KG1 (cell line): Measurements from ENCODE around the gene MSX2.

Experiments
- DNase-seq: peaks from one replicate; lab custom pipeline; 2025; lab: John Stamatoyannopoulos, UW

Gene MSX2

DNA sequence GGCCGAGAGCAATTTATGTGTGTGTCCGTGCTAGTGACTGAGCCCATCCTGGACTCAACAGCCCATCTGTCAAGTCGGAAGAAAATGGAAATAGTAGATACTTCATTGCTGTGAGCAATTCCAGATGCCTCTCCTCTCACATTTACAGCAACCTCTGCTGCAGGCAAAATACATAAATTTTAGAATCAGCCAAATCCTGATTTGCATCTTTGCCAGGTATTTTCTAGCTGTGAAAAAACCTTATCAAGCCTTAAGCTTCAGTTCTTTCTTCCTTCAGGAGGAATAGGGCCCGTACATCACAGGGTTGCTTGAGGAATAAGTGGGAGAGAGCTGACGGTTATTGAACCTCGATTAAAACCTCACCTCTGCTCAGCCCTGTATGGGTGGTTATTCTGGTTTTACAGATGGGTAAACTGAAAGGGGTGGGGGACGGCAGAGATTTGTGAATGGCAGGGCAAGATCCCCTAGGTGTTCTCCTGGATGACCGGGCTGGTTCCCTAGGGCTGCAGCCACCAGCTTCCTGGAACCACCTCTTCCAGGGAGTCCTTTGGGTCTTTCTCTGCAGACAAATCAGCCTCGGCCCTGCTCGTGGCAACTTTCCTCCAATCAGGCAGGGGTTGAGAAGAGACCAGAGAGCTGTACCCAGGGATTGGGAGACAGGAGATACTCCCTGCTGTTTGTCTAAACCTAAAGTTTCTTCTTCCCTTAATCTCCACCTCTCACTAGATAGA is 5.3 kb upstream of the MSX2 start:
- no peak for DNase-seq

DNA sequence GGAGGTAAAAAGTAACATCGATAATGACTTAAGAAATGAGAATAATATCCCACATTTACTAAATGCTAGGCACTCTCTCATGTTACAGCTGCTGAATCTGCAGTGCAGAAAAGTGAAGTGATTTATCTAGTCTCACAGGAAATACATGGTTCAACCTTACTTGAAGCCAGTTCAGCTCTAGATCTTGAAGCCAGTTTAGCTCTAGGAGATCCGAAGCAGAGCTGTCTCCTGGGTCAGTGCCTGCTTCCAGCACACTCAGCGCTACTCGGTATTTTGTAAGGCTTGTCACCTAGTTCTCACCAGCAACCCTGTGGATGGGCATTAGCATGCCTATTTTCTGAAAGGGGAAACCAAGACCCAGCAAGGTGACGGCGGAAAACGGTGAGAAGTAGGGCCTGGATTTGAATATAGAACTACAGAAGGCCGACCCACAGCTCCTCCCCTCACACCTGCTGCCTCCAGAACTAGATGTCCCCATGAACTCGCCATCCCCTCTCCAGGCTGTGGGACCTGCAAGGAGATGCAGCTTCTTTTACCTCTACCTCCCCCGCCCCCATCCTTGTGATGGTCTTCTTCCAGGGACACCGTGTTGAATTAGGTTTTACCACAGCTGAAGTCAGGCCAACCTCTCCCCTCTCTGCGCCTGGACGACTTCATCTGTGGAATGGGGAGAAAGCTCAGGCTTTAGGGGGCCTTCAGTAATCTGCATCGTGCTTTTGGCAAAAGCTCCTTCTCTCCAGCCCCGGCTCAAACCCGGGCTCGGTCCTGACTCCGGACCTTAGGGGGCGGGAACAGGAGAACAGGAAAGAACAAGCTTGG is 4.4 kb upstream of the MSX2 start:
- DNase-seq, result no peak

DNA sequence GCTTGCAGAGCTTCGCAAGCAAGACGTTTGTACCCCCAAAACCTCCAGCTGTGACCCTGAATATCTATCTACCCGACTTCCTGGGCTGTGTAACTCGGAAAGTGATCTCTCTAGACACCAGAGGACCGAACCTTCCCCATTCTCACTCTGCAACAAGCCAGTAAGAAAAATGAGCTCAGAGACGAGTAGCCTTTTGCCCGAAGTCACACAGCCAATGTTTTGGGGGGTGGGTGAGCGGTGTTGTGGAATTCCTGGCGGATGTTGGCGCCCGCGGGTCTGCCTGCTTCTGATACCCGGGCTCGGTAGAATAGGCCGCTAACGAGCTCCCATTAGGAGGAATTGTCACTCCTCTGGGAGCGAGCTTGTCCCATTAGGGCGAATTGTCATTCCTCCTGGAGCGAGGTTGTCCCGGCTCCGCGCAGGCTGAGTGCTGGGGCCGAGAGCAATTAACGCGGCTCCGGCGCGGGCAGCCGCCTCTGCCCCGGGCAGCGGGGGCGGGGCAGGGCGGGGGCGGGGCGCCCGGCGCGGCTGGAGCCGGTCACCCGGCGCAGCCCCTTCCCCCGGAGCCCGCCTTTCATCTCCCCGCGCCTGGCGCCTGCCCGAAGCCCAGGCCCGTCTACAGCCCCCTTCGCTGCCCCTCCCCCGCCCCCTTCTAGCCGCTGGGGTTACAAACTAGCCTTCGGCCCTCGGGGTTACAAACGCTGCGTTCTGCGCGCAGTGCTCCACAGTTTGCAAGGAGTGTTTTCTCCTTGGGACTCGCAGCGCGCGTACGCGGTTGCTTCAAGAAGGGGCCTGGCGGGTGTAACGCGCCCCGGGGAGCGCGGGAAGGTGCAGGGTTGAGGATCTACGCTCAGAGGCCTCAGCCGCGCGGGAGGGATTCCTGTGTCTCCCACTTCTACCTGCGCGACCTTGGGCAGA is 3.5 kb upstream of the MSX2 start:
- no peak for DNase-seq

GRCh38 chr5:174721530-174722432 is 2.6 kb upstream of the MSX2 start:
- no peak for DNase-seq

- no peak for DNase-seq
Measured at GRCh38 chr5:174722500-174722899, 1.9 kb upstream of the MSX2 start.

- no peak for DNase-seq
Measured at GRCh38 chr5:174723315-174723978, 935 bp upstream of the MSX2 start.

DNA sequence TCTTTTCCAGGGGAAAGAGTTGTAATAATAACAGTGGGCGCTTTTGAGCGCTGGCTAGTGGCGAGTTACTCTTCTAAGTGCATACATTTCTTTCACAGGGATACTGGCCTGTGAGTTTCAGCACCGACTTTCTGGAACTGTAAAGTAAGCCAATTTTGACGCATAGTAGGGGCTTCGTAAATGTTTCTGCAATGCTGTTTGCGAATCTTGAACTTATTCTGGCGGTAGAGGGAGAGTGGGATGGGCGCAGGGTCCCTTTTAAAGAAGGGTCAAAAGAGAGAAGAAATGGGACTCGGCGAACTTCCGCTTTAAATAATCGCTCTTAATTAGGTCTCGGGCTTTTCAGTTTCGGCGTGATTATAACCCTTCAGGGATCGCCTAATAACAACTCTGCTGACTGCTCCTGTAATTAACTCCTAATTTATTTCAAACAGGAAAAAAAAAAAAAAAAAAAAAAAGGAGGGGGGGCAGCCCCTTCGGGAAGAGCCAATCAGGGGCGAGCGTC is 351 bp upstream of the MSX2 start:
- DNase-seq, result no peak

GRCh38 chr5:174725261-174725990 is 1.0 kb downstream of the MSX2 start:
- DNase-seq, result no peak

DNA sequence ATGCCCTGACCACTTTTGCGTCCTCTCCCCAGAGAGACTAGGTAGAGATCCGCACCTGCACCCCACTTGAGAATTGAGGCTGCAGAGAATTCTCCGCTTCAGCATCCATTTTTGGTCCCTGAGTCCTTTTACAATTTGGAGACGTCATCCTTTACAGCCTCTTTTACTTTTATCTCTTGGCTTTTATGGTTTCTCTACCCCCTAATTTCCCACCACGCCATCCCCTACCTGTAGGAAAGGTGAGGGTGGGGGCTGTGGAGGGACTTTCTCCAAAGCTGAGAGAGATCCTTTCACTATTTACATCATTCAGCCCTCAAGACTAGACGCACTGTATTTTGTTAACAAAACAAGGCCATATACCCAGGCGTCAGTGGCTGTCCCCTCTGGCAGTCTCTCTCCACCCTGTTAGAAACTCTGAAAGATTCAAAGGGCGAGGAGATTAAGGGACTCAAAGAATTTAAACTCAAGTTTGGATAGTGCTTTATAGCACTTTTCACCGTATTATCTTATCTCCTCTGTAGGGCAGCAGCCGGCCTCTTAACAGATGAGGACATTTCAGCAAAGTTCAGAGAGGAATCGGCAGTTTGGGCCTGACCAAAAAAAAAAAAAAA is 1.7 kb downstream of the MSX2 start:
- no peak for DNase-seq

DNA sequence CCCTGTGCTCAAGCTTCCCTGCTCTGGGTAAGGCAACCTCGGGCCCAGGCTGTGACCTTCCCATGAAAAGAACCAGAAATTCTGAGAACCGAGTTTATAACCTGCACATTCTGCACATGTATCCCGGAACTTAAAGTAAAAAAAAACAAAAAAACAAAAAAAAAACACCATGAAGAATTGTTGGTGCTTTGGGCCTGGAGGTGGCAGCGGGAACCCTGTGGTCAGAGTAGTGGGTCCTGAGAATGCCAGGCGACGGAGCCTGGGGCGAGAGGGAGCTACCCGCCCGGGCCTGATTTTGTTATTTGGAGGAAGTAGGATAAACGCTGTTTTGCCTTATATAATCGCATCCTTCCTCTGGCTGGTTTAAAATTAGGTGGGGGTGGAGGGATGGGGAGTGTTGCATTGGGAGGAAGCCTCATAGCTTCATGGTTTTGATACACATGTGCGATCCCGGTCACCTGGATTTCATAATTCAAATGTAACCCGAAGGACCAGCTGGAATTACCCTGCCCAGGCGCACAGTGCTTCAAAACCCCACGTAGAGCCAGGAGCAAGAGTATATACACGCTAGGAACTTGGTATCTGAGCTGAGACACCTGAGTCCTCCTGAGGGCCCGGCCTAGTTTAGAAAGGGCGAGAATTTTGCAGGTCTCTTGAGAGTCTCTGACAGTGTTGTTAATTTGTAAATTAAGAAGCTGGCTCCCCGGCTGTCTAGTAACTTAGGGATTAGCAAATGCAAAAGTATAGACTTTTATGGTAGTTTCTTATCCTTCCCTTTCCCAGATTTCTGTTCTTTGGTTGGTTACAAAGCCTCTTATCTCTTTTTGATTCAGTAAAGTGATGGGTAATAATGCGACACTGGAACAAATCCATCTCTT is 2.8 kb downstream of the MSX2 start:
- no peak for DNase-seq

- DNase-seq, result no peak
Measured at GRCh38 chr5:174727794-174728680, 3.7 kb downstream of the MSX2 start.

DNA sequence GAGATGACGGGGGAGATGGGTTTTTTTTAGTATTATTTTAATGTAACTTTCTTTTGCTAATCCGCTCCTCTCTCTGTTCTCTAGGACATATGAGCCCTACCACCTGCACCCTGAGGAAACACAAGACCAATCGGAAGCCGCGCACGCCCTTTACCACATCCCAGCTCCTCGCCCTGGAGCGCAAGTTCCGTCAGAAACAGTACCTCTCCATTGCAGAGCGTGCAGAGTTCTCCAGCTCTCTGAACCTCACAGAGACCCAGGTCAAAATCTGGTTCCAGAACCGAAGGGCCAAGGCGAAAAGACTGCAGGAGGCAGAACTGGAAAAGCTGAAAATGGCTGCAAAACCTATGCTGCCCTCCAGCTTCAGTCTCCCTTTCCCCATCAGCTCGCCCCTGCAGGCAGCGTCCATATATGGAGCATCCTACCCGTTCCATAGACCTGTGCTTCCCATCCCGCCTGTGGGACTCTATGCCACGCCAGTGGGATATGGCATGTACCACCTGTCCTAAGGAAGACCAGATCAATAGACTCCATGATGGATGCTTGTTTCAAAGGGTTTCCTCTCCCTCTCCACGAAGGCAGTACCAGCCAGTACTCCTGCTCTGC is 4.8 kb downstream of the MSX2 start:
- no peak for DNase-seq

DNA sequence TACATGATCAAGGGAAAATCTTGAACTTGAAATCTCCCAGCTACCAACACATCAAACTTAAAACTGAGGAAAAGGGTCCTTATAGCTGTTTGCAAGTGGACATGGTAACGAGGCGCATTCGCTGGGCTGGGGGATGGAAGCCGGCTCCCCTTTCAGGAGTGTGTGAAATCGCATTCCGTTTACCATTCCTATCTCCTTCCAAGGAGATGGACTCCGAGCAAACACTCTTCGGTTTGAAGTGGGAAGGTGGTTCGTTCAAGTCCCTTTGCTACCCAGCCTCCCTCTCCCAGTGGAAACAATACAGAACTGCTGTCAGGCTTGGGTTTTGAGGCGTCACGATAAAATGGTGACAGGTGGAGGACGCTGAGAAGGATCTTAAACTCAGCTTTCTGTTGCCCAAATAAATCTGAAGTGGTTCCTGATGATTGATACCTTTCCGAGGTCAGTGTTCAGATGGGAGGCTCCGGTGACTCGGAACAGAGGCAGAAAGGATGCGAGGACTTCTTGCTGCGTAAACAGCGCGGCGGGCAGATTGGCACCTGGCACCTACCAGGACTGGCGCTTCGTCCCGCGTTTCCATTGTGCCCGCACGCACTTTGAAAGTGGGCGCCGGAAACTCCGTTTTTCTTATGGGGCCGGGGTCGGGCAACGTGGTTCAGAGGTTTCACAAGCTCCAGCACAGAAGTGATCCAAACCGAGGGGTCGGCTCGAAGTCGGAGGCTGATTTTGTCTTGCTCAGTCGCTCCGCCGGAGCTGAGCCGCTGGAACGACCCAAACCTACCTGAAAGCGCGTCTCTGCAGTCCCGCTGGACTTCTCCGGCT is 7.0 kb downstream of the MSX2 start:
- no peak for DNase-seq

GRCh38 chr5:174732036-174733020 is 7.9 kb downstream of the MSX2 start:
- no peak for DNase-seq
